Aorta (tissue), 5 donors: ENCODE results near the gene CCDC181. TPM values are rescaled to one million over a fixed set of nuclear protein-coding genes. Genes with fewer than 3 reads are reported as not detected.

ENCODE experiments used
- ATAC-seq: fragments of 200-7000 bp; cut with Tn5 transposase; one replicate; pipeline ENCODE4 v1.9.1; 2022; ENCODE audit warnings: moderate library complexity; ENCODE audit not compliant: low FRiP score
- DNase-seq, 2 donors: peaks; one replicate each; pipeline ENCODE4 v3.0.0-alpha.2; 2020
- H3K27ac ChIP-seq, 2 donors: one replicate each; pipeline ENCODE4 v1.5.1; 2013; ENCODE audit warnings: low read length in 2 of 2, mild to moderate bottlenecking in 2 of 2, moderate library complexity in 2 of 2, control low read depth in 1 of 2, inconsistent platforms in 1 of 2, low read depth in 1 of 2
- H3K27me3 ChIP-seq, 2 donors: one replicate each; pipeline ENCODE4 v1.6.1; 2013; ENCODE audit warnings: control low read depth in 1 of 2, low read length in 1 of 2, mild to moderate bottlenecking in 1 of 2, moderate library complexity in 1 of 2; ENCODE audit not compliant: insufficient read depth in 2 of 2, control insufficient read depth in 1 of 2
- H3K36me3 ChIP-seq, 2 donors: one replicate each; pipeline ENCODE4 v1.6.1; 2013; ENCODE audit warnings: control low read depth in 1 of 2, low read length in 1 of 2, mild to moderate bottlenecking in 1 of 2; ENCODE audit not compliant: insufficient read depth in 2 of 2, control insufficient read depth in 1 of 2
- H3K4me1 ChIP-seq, 2 donors: one replicate each; pipeline ENCODE4 v1.6.1; 2013; ENCODE audit warnings: low read length in 2 of 2, control low read depth in 1 of 2, mild to moderate bottlenecking in 1 of 2, moderate library complexity in 1 of 2; ENCODE audit not compliant: insufficient read depth in 2 of 2, control insufficient read depth in 1 of 2
- H3K4me3 ChIP-seq, 2 donors: one replicate each; pipeline ENCODE4 v1.5.1; 2013; ENCODE audit warnings: low read length in 2 of 2, control low read depth in 1 of 2, mild to moderate bottlenecking in 1 of 2
- H3K9me3 ChIP-seq: one replicate; pipeline ENCODE4 v1.6.1; 2013; ENCODE audit warnings: mild to moderate bottlenecking, low read length; ENCODE audit not compliant: control insufficient read depth
- WGBS, 2 donors: extraction: QIAGEN DNeasy Blood & Tissue Kit; methylation state at CpG; one replicate each; pipeline ENCODE4 v1.1.7; 2013; 5-methylcytosine and 5-hydroxymethylcytosine counted together
- intact Hi-C, 2 donors: fragments of 100-400 bp; cut with DNase I; formaldehyde crosslinking; loops; one replicate each; pipeline versions ENCODE4 v1.14.2 to v1.15.0; 2022
- polyA plus RNA-seq, 2 donors: library from polyadenylated mRNA; stranded (reverse); fragments of 200-250 nt; gene quantifications; one replicate each; pipeline ENCODE4 v1.2.3, GENCODE V29; 2013
- total RNA-seq, 2 donors: library from RNA; stranded (reverse); fragmentation: NEBNext Ultra II Directional; extraction: Animal tissue kit (Norgen Biotek cat#: 25700); gene quantifications; one replicate each; pipeline ENCODE4 v1.2.1, GENCODE V29; 2021
- donor health status: healthy with polysubstance abuse.
- donor health status: Bipolar disorder and iron deficiency.
- donor health status: DM: no; HTN: no; CAD: no.
- donor health status: DM: no; HTN: no; CAD: no.
- donor health status: DM: yes; HTN: yes; CAD: no.

The CCDC181 gene
- total and polyA plus RNA-seq, 4 donors = 0.48 to 3.9 (median 1.3) TPM

DNA sequence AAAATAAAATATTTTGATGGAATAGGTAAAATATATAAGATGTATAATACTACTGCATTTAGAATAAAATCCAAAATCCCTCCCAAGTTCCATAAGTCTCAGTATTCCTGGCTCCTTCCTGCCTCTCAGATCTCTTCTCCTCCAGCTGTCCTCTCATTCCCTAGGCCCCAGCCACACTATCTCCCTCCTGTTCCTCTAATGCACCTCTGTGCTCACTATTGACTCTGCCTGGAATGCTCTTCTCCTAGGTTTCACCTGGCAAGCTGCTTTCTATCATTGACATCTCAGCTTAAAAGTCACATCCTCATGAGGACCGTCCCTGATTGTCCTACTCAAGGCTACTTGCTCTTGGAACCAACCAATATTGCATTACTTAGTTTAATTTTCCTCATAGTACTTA is 66.9 kb downstream of the CCDC181 start:
- WGBS, 2 donors = 97 to 100% methylated on average over 1 of the region's 1 CpG
- H3K36me3 ChIP-seq = no peaks in the 10 kb centered on the region
- H3K4me1 ChIP-seq = no peaks in the 10 kb centered on the region
- H3K27me3 ChIP-seq = no peaks in the 10 kb centered on the region
- H3K27ac ChIP-seq = no peak overlapping the region
- DNase-seq (no peak), ATAC-seq (no peak)
- no peaks in the 10 kb centered on the region for H3K9me3 ChIP-seq
- no peak overlapping the region for H3K4me3 ChIP-seq
- intact Hi-C loops = no loop called here

DNA sequence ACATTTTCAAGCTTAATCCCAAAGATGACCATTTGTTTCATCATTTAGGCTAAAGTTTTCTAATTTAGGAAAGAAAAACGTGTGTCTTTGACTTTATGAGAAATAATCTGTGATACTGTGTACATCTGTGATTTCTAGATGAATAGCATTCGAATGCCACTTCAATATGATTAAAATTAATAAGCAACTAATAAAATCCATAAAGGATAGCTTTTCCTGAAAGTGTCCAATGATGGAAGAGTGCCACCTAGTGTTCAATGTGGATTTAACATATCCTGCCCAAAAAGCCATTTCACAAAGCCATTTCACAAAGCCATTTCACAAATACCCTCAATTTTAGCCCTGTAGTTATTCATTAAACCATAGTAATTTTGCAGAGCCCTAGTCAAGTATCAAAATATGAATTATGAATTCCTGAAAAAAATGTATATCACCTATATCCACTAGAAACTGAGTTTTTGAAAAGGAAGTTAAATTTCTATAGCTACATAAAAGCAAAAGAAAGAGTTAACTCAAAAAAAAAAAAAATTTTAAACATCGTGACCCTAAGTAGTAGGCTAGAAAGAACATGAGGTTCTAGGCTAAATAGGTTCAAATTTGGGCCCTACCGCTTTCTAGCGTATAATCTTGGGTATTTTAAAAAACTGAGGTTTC is 78.8 kb downstream of the CCDC181 start:
- H3K36me3 ChIP-seq = peaks cover 0 to 2% of the 10 kb centered on the region in 2 donors
- H3K27me3 ChIP-seq = no peaks in the 10 kb centered on the region
- no peak overlapping the region for H3K27ac ChIP-seq
- H3K9me3 ChIP-seq = no peaks in the 10 kb centered on the region
- ATAC-seq (no peak), DNase-seq (no peak)
- H3K4me1 ChIP-seq = no peaks in the 10 kb centered on the region
- H3K4me3 ChIP-seq = no peak overlapping the region
- WGBS, 2 donors = 43 to 46% methylated on average over 5 of the region's 5 CpGs
- intact Hi-C loops = loop anchor here (2.0 to 10.0 kb wide), 4 partner anchors 244 to 1006 kb away; partner anchors contain the start of gene ATP1B1 (in 1 of the 2)

- DNase-seq (no peak), ATAC-seq (no peak)
- intact Hi-C loops = loop anchor here (2.0 to 10.0 kb wide), 4 partner anchors 243 to 1006 kb away; partner anchors contain the start of gene ATP1B1 (in 1 of the 2)
- 76 to 82% methylated on average over 2 of the region's 2 CpGs for WGBS, 2 donors
- H3K4me1 ChIP-seq = no peaks in the 10 kb centered on the region
- no peak overlapping the region for H3K4me3 ChIP-seq
- H3K27me3 ChIP-seq = no peaks in the 10 kb centered on the region
- H3K27ac ChIP-seq = no peak overlapping the region
- H3K9me3 ChIP-seq = no peaks in the 10 kb centered on the region
- H3K36me3 ChIP-seq = peaks cover 0 to 2% of the 10 kb centered on the region in 2 donors
Measured at GRCh38 chr1:169347688-169348382, 79.4 kb downstream of the CCDC181 start.

GRCh38 chr1:169346036-169346589 is 81.2 kb downstream of the CCDC181 start:
- H3K4me1 ChIP-seq = no peaks in the 10 kb centered on the region
- WGBS, 2 donors = 97 to 99% methylated on average over 3 of the region's 3 CpGs
- intact Hi-C loops = loop anchor here (5.0 to 10.0 kb wide), 3 partner anchors 241 to 1004 kb away; partner anchors contain the start of gene ATP1B1 (in 1 of the 2)
- H3K27ac ChIP-seq = no peak overlapping the region
- ATAC-seq = no peak
- DNase-seq = no peak
- H3K9me3 ChIP-seq = no peaks in the 10 kb centered on the region
- no peak overlapping the region for H3K4me3 ChIP-seq
- H3K27me3 ChIP-seq = no peaks in the 10 kb centered on the region
- peaks cover 0 to 2% of the 10 kb centered on the region in 2 donors for H3K36me3 ChIP-seq

DNA sequence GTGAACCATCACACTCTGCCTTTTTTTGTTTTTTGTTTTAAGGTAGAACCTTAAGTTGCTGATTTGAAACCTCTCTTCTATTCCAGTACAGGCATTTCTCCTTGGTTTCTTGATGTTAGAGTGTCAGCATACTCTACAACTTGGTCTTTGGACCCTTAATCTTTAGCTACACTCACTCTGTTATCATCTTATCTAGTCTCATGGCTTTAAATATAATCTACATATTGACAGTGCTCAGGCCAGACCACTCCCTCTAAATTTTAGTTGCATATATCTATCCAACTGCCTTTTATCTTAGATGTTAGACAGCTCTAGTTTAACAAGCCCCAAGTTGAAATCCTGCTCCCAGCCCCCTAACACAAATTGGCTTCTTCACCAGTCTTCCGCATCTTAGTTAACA is 81.8 kb downstream of the CCDC181 start:
- intact Hi-C loops = loop anchor here (5.0 to 10.0 kb wide), 3 partner anchors 241 to 1003 kb away; partner anchors contain the start of gene ATP1B1 (in 1 of the 2)
- Histone ChIP-seq H3K4me1 (no peaks in the 10 kb centered on the region), H3K27me3 (no peaks in the 10 kb centered on the region), H3K9me3 (no peaks in the 10 kb centered on the region), H3K36me3 (peaks cover 0 to 2% of the 10 kb centered on the region in 2 donors), H3K4me3 (no peak overlapping the region), H3K27ac (no peak overlapping the region)
- ATAC-seq = no peak
- DNase-seq = no peak
- 97 to 98% methylated on average over 1 of the region's 1 CpG for WGBS, 2 donors

Other genes with a start within 250 kb of the CCDC181 start
- 10 to 100 TPM; 13.3 to 23.5 TPM for gene NME7, start 59.7 kb downstream of the CCDC181 start, total RNA-seq
- gene NME7, start 59.7 kb downstream of the CCDC181 start, polyA plus RNA-seq = 10 to 100 TPM; 14.7 to 20.7 TPM
- gene BLZF1, start 59.3 kb downstream of the CCDC181 start, total RNA-seq = 10 to 100 TPM; 26.7 to 27.3 TPM
- gene BLZF1, start 59.3 kb downstream of the CCDC181 start, polyA plus RNA-seq = 10 to 100 TPM; 14.9 to 26.5 TPM
- gene SLC19A2, start 58.5 kb upstream of the CCDC181 start, total RNA-seq = 10 to 100 TPM in 1 of 2 donors, 1 to 10 TPM in 1; 8.7 to 26.9 TPM
- gene SLC19A2, start 58.5 kb upstream of the CCDC181 start, polyA plus RNA-seq = 1 to 10 TPM; 3.5 to 8.1 TPM
- 1 to 10 TPM in 1 of 2 donors, under 1 TPM in 1; 0.48 to 1.4 TPM for gene F5, start 159.0 kb upstream of the CCDC181 start, total RNA-seq
- gene F5, start 159.0 kb upstream of the CCDC181 start, polyA plus RNA-seq = 1 to 10 TPM; 1.0 to 3.5 TPM
- gene SELP, start 202.7 kb upstream of the CCDC181 start, total RNA-seq = 10 to 100 TPM in 1 of 2 donors, 1 to 10 TPM in 1; 9.1 to 42.5 TPM
- 10 to 100 TPM in 1 of 2 donors, 1 to 10 TPM in 1; 8.6 to 16.4 TPM for gene SELP, start 202.7 kb upstream of the CCDC181 start, polyA plus RNA-seq